Activated CD8-positive, alpha-beta memory T cell treated with anti-CD3 and anti-CD28 coated beads, Interleukin-2, amount 50 U/mL, for 48 hours (primary cell): Measurements from ENCODE around the gene OSBPL9.
"Not testable (repeated sequence)": the region's sequence is repeated elsewhere in the genome, so short reads cannot be mapped to it uniquely, and the experiment has no call there.

Experiments used
- DNase-seq: peaks from one replicate; pipeline ENCODE4 v3.0.0-alpha.2; 2020

OSBPL9 gene

GRCh38 chr1:51639694-51640093 lies 22.8 kb downstream of the OSBPL9 start:
- no peak for DNase-seq

GRCh38 chr1:51641096-51641495 lies 24.2 kb downstream of the OSBPL9 start:
- no peak for DNase-seq

GRCh38 chr1:51642739-51643142 lies 25.8 kb downstream of the OSBPL9 start:
- no peak for DNase-seq

- no peak for DNase-seq
These were observed 26.5 kb downstream of the OSBPL9 start for GRCh38 chr1:51643362-51643761.

- DNase-seq = no peak
These were observed 27.1 kb downstream of the OSBPL9 start for GRCh38 chr1:51644020-51644419.

- no peak for DNase-seq
These were observed 27.8 kb downstream of the OSBPL9 start for GRCh38 chr1:51644533-51645197.

GRCh38 chr1:51646592-51646991 lies 29.7 kb downstream of the OSBPL9 start:
- DNase-seq = not testable (repeated sequence)

GRCh38 chr1:51648180-51649109 lies 31.6 kb downstream of the OSBPL9 start:
- no peak for DNase-seq

- DNase-seq = no peak
These were observed 32.8 kb downstream of the OSBPL9 start for GRCh38 chr1:51649593-51650091.

GRCh38 chr1:51650198-51650597 lies 33.3 kb downstream of the OSBPL9 start:
- no peak for DNase-seq

- no peak for DNase-seq
These were observed 34.7 kb downstream of the OSBPL9 start for GRCh38 chr1:51651552-51651942.

- DNase-seq = no peak
These were observed 35.7 kb downstream of the OSBPL9 start for GRCh38 chr1:51652599-51652998.

GRCh38 chr1:51653127-51653526 lies 36.2 kb downstream of the OSBPL9 start:
- no peak for DNase-seq

- no peak for DNase-seq
These were observed 37.1 kb downstream of the OSBPL9 start for GRCh38 chr1:51654000-51654399.

GRCh38 chr1:51656374-51656773 lies 39.5 kb downstream of the OSBPL9 start:
- no peak for DNase-seq

GRCh38 chr1:51660580-51660979 lies 43.7 kb downstream of the OSBPL9 start:
- DNase-seq = no peak

- DNase-seq = no peak
These were observed 44.2 kb downstream of the OSBPL9 start for GRCh38 chr1:51661081-51661518.

GRCh38 chr1:51663105-51663504 lies 46.2 kb downstream of the OSBPL9 start:
- no peak for DNase-seq

GRCh38 chr1:51663721-51664120 lies 46.8 kb downstream of the OSBPL9 start:
- DNase-seq = no peak

- DNase-seq = no peak
These were observed 47.7 kb downstream of the OSBPL9 start for GRCh38 chr1:51664421-51665240.

GRCh38 chr1:51666478-51666877 lies 49.6 kb downstream of the OSBPL9 start:
- no peak for DNase-seq

- DNase-seq = no peak
These were observed 50.7 kb downstream of the OSBPL9 start for GRCh38 chr1:51667561-51667960.

- DNase-seq = no peak
These were observed 52.4 kb downstream of the OSBPL9 start for GRCh38 chr1:51669272-51669671.
